Hepatocyte (in vitro differentiated cells): ENCODE results near the gene ATP2B1. TPM values are rescaled to one million over a fixed set of nuclear protein-coding genes. Genes with fewer than 3 reads are reported as not detected.
"Not testable (repeated sequence)": the region's sequence is repeated elsewhere in the genome, so short reads cannot be mapped to it uniquely, and the experiment has no call there.

Source experiments
- DNase-seq: peaks from one replicate; pipeline ENCODE4 v3.0.0-alpha.2; 2016; ENCODE audit warnings: low spot score
- H2AFZ ChIP-seq: fragments of 200-600 bp; sonication (generic); 2 replicates; pipeline ENCODE4 v1.6.0; 2016; ENCODE audit warnings: antibody characterized with exemption, mild to moderate bottlenecking
- H3K27ac ChIP-seq: fragments of 200-600 bp; sonication (generic); 2 replicates; pipeline ENCODE4 v1.5.1; 2016; ENCODE audit warnings: mild to moderate bottlenecking
- H3K27me3 ChIP-seq: fragments of 200-600 bp; sonication (generic); 2 replicates; pipeline ENCODE4 v1.6.1; 2016
- H3K36me3 ChIP-seq: fragments of 200-600 bp; sonication (generic); replicated peaks from 2 replicates; pipeline ENCODE4 v1.5.1; 2016; ENCODE audit warnings: low read depth; ENCODE audit not compliant: insufficient read depth
- H3K4me1 ChIP-seq: fragments of 200-600 bp; sonication (generic); 2 replicates; pipeline ENCODE4 v1.5.1; 2016; ENCODE audit warnings: mild to moderate bottlenecking, moderate library complexity; ENCODE audit not compliant: insufficient read depth
- H3K4me2 ChIP-seq: fragments of 200-600 bp; sonication (generic); 2 replicates; pipeline ENCODE4 v1.6.0; 2016
- H3K4me3 ChIP-seq: fragments of 200-600 bp; sonication (generic); 2 replicates; pipeline ENCODE4 v1.5.1; 2016; ENCODE audit warnings: mild to moderate bottlenecking
- H3K79me2 ChIP-seq: fragments of 200-600 bp; sonication (generic); 2 replicates; pipeline ENCODE4 v1.6.0; 2017; ENCODE audit warnings: mild to moderate bottlenecking
- H3K9me2 ChIP-seq: fragments of 200-600 bp; sonication (generic); replicated peaks from 2 replicates; pipeline ENCODE4 v1.6.0; 2017; ENCODE audit warnings: mild to moderate bottlenecking; ENCODE audit not compliant: insufficient read depth
- H3K9me3 ChIP-seq: fragments of 200-600 bp; sonication (generic); 2 replicates; pipeline ENCODE4 v1.5.1; 2016; ENCODE audit warnings: low read depth, mild to moderate bottlenecking
- H4K20me1 ChIP-seq: fragments of 200-600 bp; sonication (generic); 2 replicates; pipeline ENCODE4 v1.6.0; 2016; ENCODE audit warnings: mild to moderate bottlenecking; ENCODE audit not compliant: insufficient read depth, poor library complexity, severe bottlenecking
- CTCF ChIP-seq: fragments of 200-600 bp; sonication (generic); IDR thresholded peaks from 2 replicates; pipeline ENCODE4 v1.5.1; 2016; ENCODE audit warnings: antibody characterized with exemption, mild to moderate bottlenecking; ENCODE audit not compliant: poor library complexity
- EZH2 ChIP-seq: fragments of 200-600 bp; sonication (generic); IDR thresholded peaks from 2 replicates; pipeline ENCODE4 v1.6.1; 2016; ENCODE audit warnings: antibody characterized with exemption, mild to moderate bottlenecking, borderline replicate concordance
- EZH2phosphoT487 ChIP-seq: fragments of 200-600 bp; sonication (generic); IDR thresholded peaks from one replicate; pipeline ENCODE4 v1.6.1; 2018; ENCODE audit warnings: antibody characterized with exemption, mild to moderate bottlenecking, low read depth, moderate library complexity; ENCODE audit not compliant: unreplicated experiment, severe bottlenecking
- WGBS: methylation state at CpG from one replicate; pipeline ENCODE4 v1.1.6; 2016; ENCODE audit warnings: low lambda C conversion rate; ENCODE audit errors: missing lambda C conversion rate; 5-methylcytosine and 5-hydroxymethylcytosine counted together
- polyA plus RNA-seq: library from polyadenylated mRNA; unstranded; fragments of >200 nt; fragmentation: Nextera tagmentation; extraction: Ambion mirVana; gene quantifications from 2 replicates; pipeline ENCODE4 v1.2.1, GENCODE V29; 2016
- total RNA-seq: library from RNA; depleted of rRNA; stranded (reverse); fragments of >200 nt; gene quantifications from 2 replicates; pipeline ENCODE4 v1.2.3, GENCODE V29; 2014

Gene ATP2B1
- total RNA-seq = 67.2 and 71.4 TPM in 2 replicates
- 52.2 and 67.1 TPM in 2 replicates for polyA plus RNA-seq

GRCh38 chr12:89708565-89709156 lies at the start of gene ATP2B1:
Gene ATP2B1, minus strand, starts transcription at chr12:89708838. Its CDS starts 52,952 bp downstream, at chr12:89655886.
- Histone ChIP-seq H3K79me2 (peaks cover 46% of the 10 kb centered on the region), H4K20me1 (peaks cover 33% of the 10 kb centered on the region), H3K9me3 (no peaks in the 10 kb centered on the region), H3K4me1 (peaks cover 1% of the 10 kb centered on the region), H3K4me3 (peak within 1 kb of the TSS; percentile 95), H3K9me2 (no peaks in the 10 kb centered on the region), H3K27ac (peak within 1 kb of the TSS; percentile 98), H2AFZ (peak within 1 kb of the TSS; percentile 59), H3K36me3 (no peaks in the 10 kb centered on the region), H3K27me3 (no peaks in the 10 kb centered on the region), H3K4me2 (peak within 1 kb of the TSS; percentile 84)
- 0% methylated on average over 24 of the region's 84 CpGs for WGBS
- peak; percentile 96 for DNase-seq
- TF ChIP-seq CTCF (peak; percentile 22), EZH2 (no peak)

- DNase-seq, H2AFZ ChIP-seq, H3K4me1 ChIP-seq, H4K20me1 ChIP-seq, H3K4me2 ChIP-seq, H3K79me2 ChIP-seq, H3K4me3 ChIP-seq, H3K27ac ChIP-seq, H3K9me2 ChIP-seq, H3K9me3 ChIP-seq, H3K27me3 ChIP-seq, H3K36me3 ChIP-seq: not testable (repeated sequence)
- WGBS = 90% methylated on average over 1 of the region's 1 CpG
Measured at GRCh38 chr12:89757987-89758386, 49.3 kb upstream of the ATP2B1 start.

DNA sequence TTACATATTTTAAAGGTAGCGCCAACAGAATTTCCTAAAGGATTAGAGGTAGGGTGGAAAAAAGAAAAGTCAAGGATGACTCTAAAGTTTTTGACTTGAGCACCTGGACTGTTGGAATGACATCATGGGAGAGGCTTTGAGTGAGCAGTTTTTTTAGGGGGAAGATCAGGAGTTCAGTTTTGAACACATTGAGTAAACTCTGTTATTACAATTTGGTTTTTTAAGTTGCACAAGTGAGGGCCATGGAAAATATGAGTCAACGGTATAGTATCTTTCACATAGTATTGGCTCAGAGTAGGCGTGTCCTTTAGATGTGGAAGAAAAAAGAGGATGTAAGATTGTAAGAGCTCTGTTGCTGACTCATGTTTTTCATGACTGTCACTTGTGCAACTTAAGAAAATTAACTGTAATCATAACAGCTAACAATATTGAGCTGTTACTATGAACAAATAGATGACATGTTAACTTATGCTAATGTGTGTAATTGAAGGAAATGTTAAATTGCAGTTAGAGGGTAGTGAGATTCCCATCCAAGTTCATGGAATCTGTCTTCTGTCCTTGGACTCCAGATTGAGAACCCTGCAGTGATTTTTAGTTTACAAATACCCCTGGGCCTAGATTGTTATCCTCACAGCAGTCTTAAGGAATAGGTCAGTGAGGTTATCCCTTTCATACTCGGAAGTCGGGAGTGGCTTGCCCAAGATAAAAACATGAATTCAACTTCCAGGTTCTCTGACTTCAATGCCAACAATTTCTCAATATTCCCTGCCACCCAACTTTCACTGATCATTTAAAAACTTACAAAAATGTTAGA lies 48.2 kb upstream of the ATP2B1 start:
- 69% methylated on average over 5 of the region's 5 CpGs for WGBS
- Histone ChIP-seq H3K4me1 (no peaks in the 10 kb centered on the region), H3K9me2 (no peaks in the 10 kb centered on the region), H3K27me3 (no peaks in the 10 kb centered on the region), H3K36me3 (no peaks in the 10 kb centered on the region), H3K27ac (peak overlapping the region; percentile 61), H3K4me3 (no peak overlapping the region), H4K20me1 (no peaks in the 10 kb centered on the region), H3K9me3 (no peaks in the 10 kb centered on the region), H2AFZ (no peak overlapping the region), H3K79me2 (no peaks in the 10 kb centered on the region), H3K4me2 (no peak overlapping the region)
- TF ChIP-seq CTCF = no peak
- TF ChIP-seq EZH2 = no peak
- no peak for TF ChIP-seq EZH2phosphoT487
- peak; percentile 87 for DNase-seq

- WGBS = 87% methylated on average over 4 of the region's 4 CpGs
- no peaks in the 10 kb centered on the region for H3K4me1 ChIP-seq
Measured at GRCh38 chr12:89756194-89756584, 47.6 kb upstream of the ATP2B1 start.

More at GRCh38 chr12:89756194-89756584, 47.6 kb upstream of the ATP2B1 start:
- Histone ChIP-seq H4K20me1 (no peaks in the 10 kb centered on the region), H3K79me2 (no peaks in the 10 kb centered on the region), H3K9me3 (no peaks in the 10 kb centered on the region), H3K4me3 (no peak overlapping the region), H3K9me2 (no peaks in the 10 kb centered on the region), H3K27me3 (no peaks in the 10 kb centered on the region), H3K27ac (peak overlapping the region; percentile 61), H3K4me2 (no peak overlapping the region), H3K36me3 (no peaks in the 10 kb centered on the region), H2AFZ (no peak overlapping the region)
- no peak for TF ChIP-seq EZH2phosphoT487
- no peak for DNase-seq
